Measurements from ENCODE around the gene CYB561D1. TPM values are rescaled to one million over a fixed set of nuclear protein-coding genes. Genes with fewer than 3 reads are reported as not detected.

The CYB561D1 gene
- total and polyA plus RNA-seq, 9 of the 15 experiments (the other 6 are each of a cell fraction or from before 2014, with no cell fraction given): 0.71 to 7.2 (median 3.5) TPM

- Histone ChIP-seq H3K27me3 (ENCODE audit: control insufficient read depth in 2 of 2, insufficient read depth in 2 of 2, low read length in 2 of 2) (peaks cover 2 to 13% of the 10 kb centered on the region in 2 experiments; a peak in 2 of 5 replicates), H3K27ac (ENCODE audit: extremely low read depth, low read depth, low read length) (no peak overlapping the region), H4K20me1 (replicated peaks; ENCODE audit: control insufficient read depth, insufficient read depth, low read length) (no peaks in the 10 kb centered on the region), H3K9me3 (replicated peaks; ENCODE audit: control insufficient read depth, insufficient read depth, low read depth, low read length) (no peaks in the 10 kb centered on the region), H2AFZ (ENCODE audit: low read depth, low read length) (peak overlapping the region; percentile 28; the same call in 1 of the 2 replicates), H3K36me3 (ENCODE audit: control insufficient read depth, insufficient read depth, low read length) (no peaks in the 10 kb centered on the region), H3K4me2 (ENCODE audit: insufficient read depth, low read length) (no peak overlapping the region), H3K9ac (ENCODE audit: insufficient read depth in 1 of 2, low read depth in 2 of 2, low read length in 2 of 2) (no peak overlapping the region), H3K9me1 (ENCODE audit: control insufficient read depth, insufficient read depth, low read length) (no peaks in the 10 kb centered on the region), H3K79me2 (ENCODE audit: control insufficient read depth, insufficient read depth, low read length) (no peaks in the 10 kb centered on the region), H3K4me3 (no peak overlapping the region), H3K4me1 (replicated peaks in 1 of 2; ENCODE audit: control insufficient read depth in 2 of 2, insufficient read depth in 2 of 2, low read length in 2 of 2) (peaks cover 2 to 16% of the 10 kb centered on the region in 2 experiments; a peak in 3 of 5 replicates)
- no peak for FAIRE-seq
- TF ChIP-seq IRF2 (CRISPR knock-in tag; IDR thresholded peaks at IDR 0.05): peak; percentile 11; the same call in 1 of the 2 replicates
- no peak for TF ChIP-seq SIN3A (IDR thresholded peaks at IDR 0.05; ENCODE audit: borderline replicate concordance in 2 of 2, control insufficient read depth in 1 of 2, low read depth in 2 of 2, low read length in 2 of 2)
- CTCF ChIA-PET (ENCODE audit: low intra/inter-chr PET ratio): no interaction called here
- BruUV-seq (replicated peaks): no TSS peak
- intact Hi-C loops (cut with micrococcal nuclease) (no loop called here), in situ Hi-C loops (cut with MboI) (no loop called here)
- ATAC-seq: no peak
- WGBS (ENCODE audit: insufficient coverage, low coverage, missing lambda C conversion rate): 19% methylated on average over 3 of the region's 3 CpGs
- POLR2A ChIA-PET: interaction anchor here (0.6 to 3.6 kb wide), 6 partner anchors 8 to 240 kb away, joined by 3 to 19 read pairs (median 8); partner anchors contain the start of gene GNAI3
- peak in 1 of 4 experiments; percentile 4 for DNase-seq (ENCODE audit: extremely low read depth in 1 of 4, low spot score in 3 of 4)
Observed at GRCh38 chr1:109541102-109541501, 47.2 kb downstream of the CYB561D1 start.

GRCh38 chr1:109542657-109543056, 48.8 kb downstream of the CYB561D1 start:
- Histone ChIP-seq H3K4me1 (replicated peaks in 1 of 2; ENCODE audit: control insufficient read depth in 2 of 2, insufficient read depth in 2 of 2, low read length in 2 of 2) (peaks cover 4 to 16% of the 10 kb centered on the region in 2 experiments; a peak in 4 of 5 replicates), H3K4me3 (no peak overlapping the region), H3K9ac (ENCODE audit: insufficient read depth in 1 of 2, low read depth in 2 of 2, low read length in 2 of 2) (peak overlapping the region in 1 of 2 experiments; percentile 5; a peak in 1 of 4 replicates), H4K20me1 (replicated peaks; ENCODE audit: control insufficient read depth, insufficient read depth, low read length) (no peaks in the 10 kb centered on the region), H3K27ac (ENCODE audit: extremely low read depth, low read depth, low read length) (no peak overlapping the region), H3K9me3 (replicated peaks; ENCODE audit: control insufficient read depth, insufficient read depth, low read depth, low read length) (no peaks in the 10 kb centered on the region), H3K9me1 (ENCODE audit: control insufficient read depth, insufficient read depth, low read length) (no peaks in the 10 kb centered on the region), H3K4me2 (ENCODE audit: insufficient read depth, low read length) (no peak overlapping the region), H2AFZ (ENCODE audit: low read depth, low read length) (no peak overlapping the region), H3K79me2 (ENCODE audit: control insufficient read depth, insufficient read depth, low read length) (peaks cover 11% of the 10 kb centered on the region), H3K36me3 (ENCODE audit: control insufficient read depth, insufficient read depth, low read length) (no peaks in the 10 kb centered on the region), H3K27me3 (ENCODE audit: control insufficient read depth in 2 of 2, insufficient read depth in 2 of 2, low read length in 2 of 2) (peaks cover 2 to 13% of the 10 kb centered on the region in 2 experiments; a peak in 2 of 5 replicates)
- DNase-seq (ENCODE audit: extremely low read depth in 1 of 4, low spot score in 3 of 4): peak in 1 of 4 experiments; percentile 13
- ChIA-PET POLR2A (interaction anchor here (0.7 to 2.5 kb wide), 3 partner anchors 10 to 111 kb away, joined by 4 to 10 read pairs (median 9); no protein-coding TSS in a partner anchor), CTCF (ENCODE audit: low intra/inter-chr PET ratio) (no interaction called here)
- no TSS peak for BruUV-seq (replicated peaks)
- TF ChIP-seq ZBTB8A (IDR thresholded peaks at IDR 0.05; ENCODE audit: partially characterized antibody) (no peak), HNRNPL (IDR thresholded peaks at IDR 0.05; ENCODE audit: low read depth, low read length) (no peak), STAG1 (CRISPR knock-in tag; IDR thresholded peaks at IDR 0.05; ENCODE audit: borderline replicate concordance) (no peak), IRF9 (tag; IDR thresholded peaks at IDR 0.05) (no peak), POU5F1 (IDR thresholded peaks at IDR 0.05; ENCODE audit: borderline replicate concordance, low read depth, low read length, partially characterized antibody) (no peak), YBX1 (IDR thresholded peaks at IDR 0.05) (no peak), FUS (optimal IDR thresholded peaks at IDR 0.05; ENCODE audit: low read depth, low read length) (no peak), MCM3 (IDR thresholded peaks at IDR 0.05) (no peak)
- in situ Hi-C loops (cut with MboI): no loop called here
- WGBS (ENCODE audit: insufficient coverage, low coverage, missing lambda C conversion rate): 54% methylated on average over 10 of the region's 10 CpGs
- FAIRE-seq: no peak
- intact Hi-C loops (cut with micrococcal nuclease): no loop called here
- ATAC-seq: no peak

All from K562 (cell line).